PC-9 (cell line): Measurements from ENCODE around the gene RAB11FIP4. TPM values are rescaled to one million over a fixed set of nuclear protein-coding genes. Genes with fewer than 3 reads are reported as not detected.

ENCODE experiments used
- BruUV-seq: library from RNA; stranded (reverse); fragments of 400-500 nt; replicated peaks from 2 replicates; lab custom pipeline; 2021; lab: Mats Ljungman, UMichigan
- CTCF ChIA-PET: fragments of 300-600 bp; sonication (Branson Sonifier 250); formaldehyde crosslinking; loops from one replicate; lab custom pipeline; 2022; ENCODE audit warnings: antibody characterized with exemption; lab: Charles Lee
- POLR2A ChIA-PET: fragments of 300-600 bp; sonication (Branson Sonifier 250); formaldehyde crosslinking; loops from one replicate; lab custom pipeline; 2022; ENCODE audit warnings: antibody characterized with exemption; ENCODE audit not compliant: unreplicated experiment; lab: Charles Lee
- DNase-seq, 2 experiments: peaks; one replicate each; pipeline versions ENCODE4 v3.0.0 to v3.0.0-alpha.2; 2015 to 2022; ENCODE audit warnings: mixed read lengths in 1 of 2
- H2AFZ ChIP-seq: fragments of 200-600 bp; sonication (generic); 2 replicates; pipeline ENCODE4 v1.8.1; 2017; ENCODE audit warnings: antibody characterized with exemption
- H3F3A ChIP-seq: fragments of 200-600 bp; sonication (generic); 2 replicates; pipeline ENCODE4 v1.8.1; 2017; ENCODE audit warnings: antibody characterized with exemption, mild to moderate bottlenecking, low read depth; ENCODE audit not compliant: insufficient read depth
- H3K27ac ChIP-seq: fragments of 200-600 bp; sonication (generic); 2 replicates; pipeline ENCODE4 v1.6.1; 2016; ENCODE audit warnings: mixed run types
- H3K27me3 ChIP-seq: fragments of 200-600 bp; sonication (generic); 2 replicates; pipeline ENCODE4 v1.6.1; 2016; ENCODE audit warnings: low read depth, mixed run types; ENCODE audit not compliant: insufficient read depth
- H3K36me3 ChIP-seq: fragments of 200-600 bp; sonication (generic); 2 replicates; pipeline ENCODE4 v1.6.1; 2016; ENCODE audit warnings: low read depth, mixed run types
- H3K4me1 ChIP-seq: fragments of 200-600 bp; sonication (generic); replicated peaks from 2 replicates; pipeline ENCODE4 v1.6.1; 2016; ENCODE audit warnings: mixed run types; ENCODE audit not compliant: insufficient read depth
- H3K4me2 ChIP-seq: fragments of 200-600 bp; sonication (generic); 2 replicates; pipeline ENCODE4 v1.6.1; 2017; ENCODE audit warnings: mixed run types
- H3K4me3 ChIP-seq: fragments of 200-600 bp; sonication (generic); 2 replicates; pipeline ENCODE4 v1.6.1; 2016; ENCODE audit warnings: mixed run types
- H3K79me2 ChIP-seq: fragments of 200-600 bp; sonication (generic); 2 replicates; pipeline ENCODE4 v1.6.1; 2017; ENCODE audit warnings: low read depth, mixed run types
- H3K9me2 ChIP-seq: fragments of 200-600 bp; sonication (generic); 2 replicates; pipeline ENCODE4 v1.8.1; 2017; ENCODE audit warnings: mild to moderate bottlenecking; ENCODE audit not compliant: insufficient read depth
- H3K9me3 ChIP-seq: fragments of 200-600 bp; sonication (generic); 2 replicates; pipeline ENCODE4 v1.8.1; 2016; ENCODE audit warnings: low read depth; ENCODE audit not compliant: insufficient read depth
- H4K20me1 ChIP-seq: fragments of 200-600 bp; sonication (generic); 2 replicates; pipeline ENCODE4 v1.8.1; 2017; ENCODE audit not compliant: insufficient read depth
- EZH2 ChIP-seq: fragments of 200-600 bp; sonication (generic); IDR thresholded peaks from 2 replicates; pipeline ENCODE4 v1.8.0; 2017; ENCODE audit warnings: antibody characterized with exemption, low read depth
- intact Hi-C: fragments of 100-400 bp; cut with micrococcal nuclease; formaldehyde crosslinking; loops from one replicate; pipeline ENCODE4 v1.10.0; 2022; ENCODE audit not compliant: unreplicated experiment
- total RNA-seq: library from RNA; stranded (reverse); gene quantifications from 2 replicates; pipeline ENCODE4 v1.2.3, GENCODE V29; 2021
- TF ChIP-seq, protein P1 (sequence below): fragments of 200-600 bp; sonication (generic); conservative IDR thresholded peaks from 2 replicates; pipeline ENCODE4 v1.6.1; 2017; ENCODE audit warnings: mixed run types, antibody characterized with exemption, mild to moderate bottlenecking, moderate library complexity

Gene RAB11FIP4
- total RNA-seq, 1 experiment from 2014 or later, result 22.9 TPM

DNA sequence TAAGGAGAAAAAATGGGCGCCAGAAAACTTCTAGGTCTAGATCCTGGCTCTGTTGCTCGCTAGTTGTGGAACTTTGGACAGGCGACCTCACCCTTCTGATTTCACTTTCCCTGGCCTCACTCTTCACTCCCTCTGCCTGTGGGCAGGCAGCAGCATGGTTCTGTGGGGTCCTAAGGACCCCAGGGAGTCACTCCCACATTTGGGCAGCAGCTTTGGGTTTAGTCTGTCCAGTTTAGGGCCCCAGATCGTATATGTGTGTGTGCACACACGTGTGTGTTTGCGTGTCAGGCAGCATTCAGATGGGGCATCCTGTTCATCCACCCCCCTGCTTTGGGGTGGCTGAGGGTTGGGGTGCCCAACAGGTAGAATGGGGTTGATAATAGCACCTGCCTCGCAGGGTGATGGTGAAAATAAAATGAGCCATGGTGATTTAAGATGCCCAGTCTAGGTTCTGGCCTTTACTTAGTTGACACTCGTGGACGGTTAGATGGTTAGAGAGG, 102.2 kb downstream of the RAB11FIP4 start:
- Histone ChIP-seq H3K9me2 (no peaks in the 10 kb centered on the region), H3K4me1 (peaks cover 78% of the 10 kb centered on the region), H3K79me2 (peaks cover 81% of the 10 kb centered on the region), H3K9me3 (no peaks in the 10 kb centered on the region), H3F3A (peaks cover 36% of the 10 kb centered on the region), H4K20me1 (0 out of 2 replicates have a peak, but pooled peaks cover 6% of the 10 kb centered on the region), H2AFZ (no peak overlapping the region), H3K4me2 (peak overlapping the region; percentile 51), H3K27ac (peak overlapping the region; percentile 79), H3K36me3 (no peaks in the 10 kb centered on the region), H3K4me3 (no peak overlapping the region), H3K27me3 (no peaks in the 10 kb centered on the region)
- no peak for DNase-seq
- intact Hi-C loops, result loop anchor here (2.0 kb wide), 1 partner anchor 45 kb away; no protein-coding TSS in a partner anchor
- no TSS peak for BruUV-seq
- TF ChIP-seq, protein P1, sequence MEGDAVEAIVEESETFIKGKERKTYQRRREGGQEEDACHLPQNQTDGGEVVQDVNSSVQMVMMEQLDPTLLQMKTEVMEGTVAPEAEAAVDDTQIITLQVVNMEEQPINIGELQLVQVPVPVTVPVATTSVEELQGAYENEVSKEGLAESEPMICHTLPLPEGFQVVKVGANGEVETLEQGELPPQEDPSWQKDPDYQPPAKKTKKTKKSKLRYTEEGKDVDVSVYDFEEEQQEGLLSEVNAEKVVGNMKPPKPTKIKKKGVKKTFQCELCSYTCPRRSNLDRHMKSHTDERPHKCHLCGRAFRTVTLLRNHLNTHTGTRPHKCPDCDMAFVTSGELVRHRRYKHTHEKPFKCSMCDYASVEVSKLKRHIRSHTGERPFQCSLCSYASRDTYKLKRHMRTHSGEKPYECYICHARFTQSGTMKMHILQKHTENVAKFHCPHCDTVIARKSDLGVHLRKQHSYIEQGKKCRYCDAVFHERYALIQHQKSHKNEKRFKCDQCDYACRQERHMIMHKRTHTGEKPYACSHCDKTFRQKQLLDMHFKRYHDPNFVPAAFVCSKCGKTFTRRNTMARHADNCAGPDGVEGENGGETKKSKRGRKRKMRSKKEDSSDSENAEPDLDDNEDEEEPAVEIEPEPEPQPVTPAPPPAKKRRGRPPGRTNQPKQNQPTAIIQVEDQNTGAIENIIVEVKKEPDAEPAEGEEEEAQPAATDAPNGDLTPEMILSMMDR, result no peak
- no peak for TF ChIP-seq EZH2
- ChIA-PET POLR2A (interaction anchor here (0.5 to 0.6 kb wide), 2 partner anchors 45 to 408 kb away, joined by 3 read pairs; partner anchors contain the start of gene UTP6), CTCF (interaction anchor here (0.6 kb wide), 1 partner anchor 61 kb away, joined by 3 read pairs; no protein-coding TSS in a partner anchor)

DNA sequence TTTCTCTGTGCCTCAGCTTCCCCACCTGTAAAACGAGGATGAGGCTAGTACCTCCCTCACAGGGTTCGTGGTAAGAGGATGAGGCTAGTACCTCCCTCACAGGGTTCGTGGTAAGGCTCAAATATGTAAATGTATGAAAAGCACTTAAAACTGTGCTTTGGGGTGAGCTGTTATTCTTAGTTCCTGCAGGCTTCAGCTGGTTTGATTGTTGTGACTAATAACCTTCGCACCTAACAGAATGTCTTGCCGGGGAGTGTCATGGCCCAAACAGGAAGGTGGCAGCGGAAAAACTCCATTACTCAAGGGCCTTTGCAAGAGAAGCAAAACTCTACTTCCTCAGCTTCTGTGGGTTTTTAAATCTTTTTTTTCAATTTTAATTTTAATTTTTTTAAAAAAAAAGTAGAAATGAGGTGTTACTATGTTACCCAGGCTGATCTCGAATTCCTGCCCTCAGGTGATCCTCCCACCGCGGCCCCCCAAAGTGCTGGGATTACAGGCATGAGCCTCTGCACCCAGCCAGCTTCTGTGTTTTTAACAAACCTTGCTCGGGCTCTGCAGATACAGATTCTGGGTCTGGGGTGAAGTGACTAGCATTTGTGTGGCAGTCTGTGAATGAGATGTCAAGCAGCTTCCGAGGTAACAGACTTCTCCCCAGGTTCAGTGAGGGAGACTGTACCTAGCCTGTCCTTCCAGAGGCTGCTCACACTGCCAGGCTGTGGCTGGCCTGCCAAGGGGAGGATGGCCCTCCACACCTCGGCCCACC, 103.0 kb downstream of the RAB11FIP4 start:
- BruUV-seq, result no TSS peak
- Histone ChIP-seq H3K9me3 (no peaks in the 10 kb centered on the region), H3K79me2 (peaks cover 81% of the 10 kb centered on the region), H3K27ac (peak overlapping the region; percentile 79), H3K27me3 (no peaks in the 10 kb centered on the region), H3K4me1 (peaks cover 80% of the 10 kb centered on the region), H3K4me2 (peak overlapping the region; percentile 51), H3K4me3 (no peak overlapping the region; the same call in 1 of the 2 replicates), H3F3A (peaks cover 42% of the 10 kb centered on the region), H3K9me2 (no peaks in the 10 kb centered on the region), H3K36me3 (no peaks in the 10 kb centered on the region), H4K20me1 (0 out of 2 replicates have a peak, but pooled peaks cover under 1% of the 10 kb centered on the region), H2AFZ (no peak overlapping the region)
- intact Hi-C loops, result loop anchor here (2.0 kb wide), 1 partner anchor 46 kb away; no protein-coding TSS in a partner anchor
- POLR2A ChIA-PET, result interaction anchor here (0.5 to 0.7 kb wide), 2 partner anchors 19 to 46 kb away, joined by 3 to 5 read pairs; no protein-coding TSS in a partner anchor
- peak; percentile 35 to 80 for DNase-seq
- CTCF ChIA-PET, result interaction anchor here (0.7 kb wide), 1 partner anchor 67 kb away, joined by 12 read pairs; no protein-coding TSS in a partner anchor
- TF ChIP-seq EZH2, result no peak

DNA sequence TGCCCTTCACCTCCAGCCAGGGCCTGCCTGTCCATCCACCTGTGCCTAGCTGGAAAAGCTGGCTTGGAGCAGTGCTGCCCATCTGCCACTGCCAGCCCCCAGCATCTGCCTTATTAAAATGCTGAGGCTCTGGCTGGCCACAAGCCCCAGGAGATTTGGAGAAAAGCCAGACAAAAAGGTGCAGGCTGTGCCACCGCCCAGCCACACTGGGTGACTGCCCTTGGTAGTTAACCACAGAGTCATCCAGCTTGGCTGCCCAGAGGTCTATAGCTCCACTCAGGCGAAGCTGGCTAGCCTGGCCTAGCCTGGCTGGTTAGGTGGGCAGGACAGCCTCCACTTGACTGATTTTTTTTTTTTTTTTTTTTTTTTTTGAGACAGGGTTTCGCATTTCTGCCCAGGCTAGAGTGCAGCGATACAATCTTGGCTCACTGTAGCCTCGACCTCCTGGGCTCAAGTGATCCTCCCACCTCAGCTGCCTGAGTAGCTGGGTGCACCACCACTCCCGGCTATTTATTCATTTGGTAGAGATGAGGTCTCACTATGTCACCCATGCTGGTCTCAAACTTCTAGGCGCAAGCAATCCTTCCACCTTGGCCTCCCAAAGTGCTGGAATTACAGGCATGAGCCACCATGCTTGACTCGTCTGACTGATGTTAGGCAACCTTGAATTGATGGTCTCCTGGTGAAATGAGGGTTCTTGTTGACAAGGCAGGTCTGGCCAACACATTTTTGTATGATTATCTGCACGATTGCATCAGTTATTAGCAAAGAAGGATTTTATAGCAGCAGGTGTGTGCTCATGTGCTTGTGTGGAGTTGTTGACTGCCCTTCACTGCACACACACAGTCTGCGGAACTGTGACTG, 103.8 kb downstream of the RAB11FIP4 start:
- Histone ChIP-seq H3K79me2 (peaks cover 75% of the 10 kb centered on the region), H3K9me2 (no peaks in the 10 kb centered on the region), H3K4me2 (peak overlapping the region; percentile 51), H2AFZ (no peak overlapping the region), H3K27ac (peak overlapping the region; percentile 79), H3K36me3 (no peaks in the 10 kb centered on the region), H3K9me3 (no peaks in the 10 kb centered on the region), H3K4me1 (peaks cover 79% of the 10 kb centered on the region), H4K20me1 (no peaks in the 10 kb centered on the region), H3K27me3 (no peaks in the 10 kb centered on the region), H3K4me3 (no peak overlapping the region; the same call in 1 of the 2 replicates), H3F3A (peaks cover 50% of the 10 kb centered on the region)
- peak; percentile 90 to 91 for DNase-seq
- ChIA-PET POLR2A (interaction anchor here (0.6 to 0.7 kb wide), 2 partner anchors 100 to 305 kb away, joined by 3 to 36 read pairs; no protein-coding TSS in a partner anchor), CTCF (interaction anchor here (0.7 kb wide), 1 partner anchor 66 kb away, joined by 12 read pairs; no protein-coding TSS in a partner anchor)
- BruUV-seq, result no TSS peak
- intact Hi-C loops, result loop anchor here (2.0 kb wide), 1 partner anchor 46 kb away; no protein-coding TSS in a partner anchor
- TF ChIP-seq, protein P1, result no peak
- no peak for TF ChIP-seq EZH2
